Endothelial cell of umbilical vein (primary cell): Measurements from ENCODE around the gene IL9R.

Experiments
- JUN ChIP-seq: IDR thresholded peaks from 2 replicates; pipeline ENCODE4 v1.6.1; 2011; ENCODE audit warnings: borderline replicate concordance, low read depth; ENCODE audit not compliant: insufficient read length, insufficient read depth
- MYC ChIP-seq: IDR thresholded peaks from one replicate; pipeline ENCODE4 v1.6.1; 2011; ENCODE audit warnings: mild to moderate bottlenecking, low read depth, low read length
- POLR2A ChIP-seq: IDR thresholded peaks from 2 replicates; pipeline ENCODE4 v1.6.1; 2012; ENCODE audit warnings: low read depth, mild to moderate bottlenecking, control low read depth, low read length
- POLR2AphosphoS5 ChIP-seq: IDR thresholded peaks from 2 replicates; pipeline ENCODE4 v1.6.1; 2012; ENCODE audit warnings: low read depth, mild to moderate bottlenecking, control low read depth, low read length, moderate library complexity; ENCODE audit not compliant: insufficient read depth
- TF ChIP-seq, protein P1 (sequence below), 2 donors: IDR thresholded peaks; 1 replicate in 1 of 2; 2 replicates in 1 of 2; pipeline ENCODE4 v1.5.1; 2011; ENCODE audit warnings: low read length in 2 of 2, mild to moderate bottlenecking in 2 of 2, moderate library complexity in 2 of 2, control low read depth in 1 of 2, inconsistent platforms in 1 of 2, low read depth in 1 of 2; ENCODE audit not compliant: insufficient read depth in 1 of 2; ENCODE audit errors: extremely low read depth in 1 of 2
- TF ChIP-seq, protein P2 (sequence below): IDR thresholded peaks from 2 replicates; pipeline ENCODE4 v1.6.1; 2011; ENCODE audit not compliant: insufficient read depth, insufficient read length

DNA sequence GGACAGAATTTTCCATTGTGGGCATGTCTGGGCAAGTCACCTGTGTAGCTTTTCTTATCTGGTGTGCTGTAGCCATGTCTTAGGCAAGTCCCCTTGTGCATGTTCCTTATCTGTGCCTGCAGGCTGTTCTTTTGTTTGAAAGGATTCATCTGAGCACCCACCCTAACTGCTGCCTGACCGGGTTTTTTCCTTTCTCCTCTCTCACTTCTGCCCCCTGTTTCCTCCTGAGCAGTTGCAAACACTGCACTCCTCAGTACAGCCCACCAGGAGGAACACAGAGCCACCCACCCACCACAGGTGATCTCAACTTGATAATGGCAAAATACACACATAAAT, 29.2 kb upstream of the IL9R start:
- TF ChIP-seq, protein P1, sequence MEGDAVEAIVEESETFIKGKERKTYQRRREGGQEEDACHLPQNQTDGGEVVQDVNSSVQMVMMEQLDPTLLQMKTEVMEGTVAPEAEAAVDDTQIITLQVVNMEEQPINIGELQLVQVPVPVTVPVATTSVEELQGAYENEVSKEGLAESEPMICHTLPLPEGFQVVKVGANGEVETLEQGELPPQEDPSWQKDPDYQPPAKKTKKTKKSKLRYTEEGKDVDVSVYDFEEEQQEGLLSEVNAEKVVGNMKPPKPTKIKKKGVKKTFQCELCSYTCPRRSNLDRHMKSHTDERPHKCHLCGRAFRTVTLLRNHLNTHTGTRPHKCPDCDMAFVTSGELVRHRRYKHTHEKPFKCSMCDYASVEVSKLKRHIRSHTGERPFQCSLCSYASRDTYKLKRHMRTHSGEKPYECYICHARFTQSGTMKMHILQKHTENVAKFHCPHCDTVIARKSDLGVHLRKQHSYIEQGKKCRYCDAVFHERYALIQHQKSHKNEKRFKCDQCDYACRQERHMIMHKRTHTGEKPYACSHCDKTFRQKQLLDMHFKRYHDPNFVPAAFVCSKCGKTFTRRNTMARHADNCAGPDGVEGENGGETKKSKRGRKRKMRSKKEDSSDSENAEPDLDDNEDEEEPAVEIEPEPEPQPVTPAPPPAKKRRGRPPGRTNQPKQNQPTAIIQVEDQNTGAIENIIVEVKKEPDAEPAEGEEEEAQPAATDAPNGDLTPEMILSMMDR (IDR thresholded peaks at IDR 0.05; ENCODE audit: extremely low read depth in 1 of 2, insufficient read depth in 1 of 2, low read depth in 1 of 2, low read length in 2 of 2): no peak
- TF ChIP-seq POLR2A: no peak
- no peak for TF ChIP-seq JUN
- no peak for TF ChIP-seq POLR2AphosphoS5
- no peak for TF ChIP-seq MYC
- TF ChIP-seq, protein P2, sequence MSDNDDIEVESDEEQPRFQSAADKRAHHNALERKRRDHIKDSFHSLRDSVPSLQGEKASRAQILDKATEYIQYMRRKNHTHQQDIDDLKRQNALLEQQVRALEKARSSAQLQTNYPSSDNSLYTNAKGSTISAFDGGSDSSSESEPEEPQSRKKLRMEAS: no peak
